B cell (primary cell): Measurements from ENCODE around the gene TJAP1.
"Not testable (repeated sequence)": the region's sequence is repeated elsewhere in the genome, so short reads cannot be mapped to it uniquely, and the experiment has no call there.

Source experiments
- CTCF ChIP-seq: fragments of 200-600 bp; IDR thresholded peaks from one replicate; pipeline ENCODE4 v1.8.0; 2022; ENCODE audit warnings: antibody characterized with exemption, mild to moderate bottlenecking
- EZH2 ChIP-seq: IDR thresholded peaks from 2 replicates; pipeline ENCODE4 v1.6.1; 2012; ENCODE audit warnings: borderline replicate concordance, low read depth, mild to moderate bottlenecking, moderate library complexity, low read length; ENCODE audit not compliant: insufficient read depth, poor library complexity, severe bottlenecking

GRCh38 chr6:43498291-43498690 is 20.9 kb downstream of the TJAP1 start:
- TF ChIP-seq CTCF, EZH2: not testable (repeated sequence)
